ENCODE results near the gene SST.

The SST gene
- 0 reads per million in 2 experiments for total RNA-seq

GRCh38 chr3:187669675-187670504 lies at the start of gene SST:
SST (minus strand) TSS chr3:187670394; CDS start chr3:187670291, 103 bp downstream.
- DNase-seq (ENCODE audit: low read depth) = no peak

- DNase-seq (ENCODE audit: low read depth) = no peak
Measured at GRCh38 chr3:187719628-187720336, 49.6 kb upstream of the SST start.

GRCh38 chr3:187718802-187719201 lies 48.6 kb upstream of the SST start:
- DNase-seq (ENCODE audit: low read depth) = no peak

- DNase-seq (ENCODE audit: low read depth) = no peak
Measured at GRCh38 chr3:187717572-187717971, 47.4 kb upstream of the SST start.

- DNase-seq (ENCODE audit: low read depth) = peak; percentile 56
Measured at GRCh38 chr3:187714404-187714979, 44.3 kb upstream of the SST start.

GRCh38 chr3:187713504-187713903 lies 43.3 kb upstream of the SST start:
- DNase-seq (ENCODE audit: low read depth) = no peak

- no peak for DNase-seq (ENCODE audit: low read depth)
Measured at GRCh38 chr3:187709155-187709554, 39.0 kb upstream of the SST start.

- no peak for DNase-seq (ENCODE audit: low read depth)
Measured at GRCh38 chr3:187708696-187709095, 38.5 kb upstream of the SST start.

GRCh38 chr3:187706971-187707370 lies 36.8 kb upstream of the SST start:
- DNase-seq (ENCODE audit: low read depth) = no peak

- DNase-seq (ENCODE audit: low read depth) = no peak
Measured at GRCh38 chr3:187705164-187705563, 35.0 kb upstream of the SST start.

- DNase-seq (ENCODE audit: low read depth) = no peak
Measured at GRCh38 chr3:187702507-187703033, 32.4 kb upstream of the SST start, which contains the start of gene RTP2. RTP2 (minus strand) TSS chr3:187702557; CDS start chr3:187702128, 429 bp downstream.

- DNase-seq (ENCODE audit: low read depth) = no peak
Measured at GRCh38 chr3:187700249-187700648, 30.1 kb upstream of the SST start.

GRCh38 chr3:187698499-187699399 lies 28.6 kb upstream of the SST start:
- DNase-seq (ENCODE audit: low read depth) = no peak

GRCh38 chr3:187696021-187696420 lies 25.8 kb upstream of the SST start:
- DNase-seq (ENCODE audit: low read depth) = no peak

GRCh38 chr3:187695449-187695848 lies 25.3 kb upstream of the SST start:
- DNase-seq (ENCODE audit: low read depth) = no peak

GRCh38 chr3:187694801-187695200 lies 24.6 kb upstream of the SST start:
- no peak for DNase-seq (ENCODE audit: low read depth)

GRCh38 chr3:187693431-187693830 lies 23.2 kb upstream of the SST start:
- DNase-seq (ENCODE audit: low read depth) = no peak

GRCh38 chr3:187689984-187690383 lies 19.8 kb upstream of the SST start:
- DNase-seq (ENCODE audit: low read depth) = no peak

GRCh38 chr3:187686621-187687273 lies 16.6 kb upstream of the SST start:
- DNase-seq (ENCODE audit: low read depth) = no peak

GRCh38 chr3:187685948-187686347 lies 15.8 kb upstream of the SST start:
- no peak for DNase-seq (ENCODE audit: low read depth)

- no peak for DNase-seq (ENCODE audit: low read depth)
Measured at GRCh38 chr3:187684880-187685279, 14.7 kb upstream of the SST start.

Data from T follicular helper cell (primary cell).